Neutrophil (primary cell): Measurements from ENCODE around the gene MZB1.
A peak's percentile ranks its signal among the peaks of the same experiment; 100 is the strongest.

Experiments
- H3K27ac ChIP-seq: fragments of 200-600 bp; sonication (generic); 2 replicates; pipeline ENCODE4 v1.5.1; 2016; ENCODE audit warnings: mild to moderate bottlenecking, moderate library complexity
- H3K27me3 ChIP-seq: fragments of 200-600 bp; sonication (generic); 2 replicates; pipeline ENCODE4 v1.6.0; 2016; ENCODE audit warnings: mild to moderate bottlenecking
- H3K36me3 ChIP-seq: fragments of 200-600 bp; sonication (generic); 2 replicates; pipeline ENCODE4 v1.5.1; 2017
- H3K4me1 ChIP-seq, 2 experiments: fragments of 200-600 bp in 1 of 2; sonication (generic) in 1 of 2; 1 replicate in 1 of 2; 2 replicates in 1 of 2; pipeline versions ENCODE4 v1.5.1 to v1.6.1; 2013 to 2016; ENCODE audit warnings: low read depth in 1 of 2, low read length in 1 of 2, mild to moderate bottlenecking in 1 of 2, moderate library complexity in 1 of 2; ENCODE audit not compliant: control insufficient read depth in 1 of 2, insufficient read depth in 1 of 2
- H3K4me3 ChIP-seq, 2 experiments: fragments of 200-600 bp in 1 of 2; sonication (generic) in 1 of 2; 1 replicate in 1 of 2; 2 replicates in 1 of 2; pipeline ENCODE4 v1.5.1; 2013 to 2016; ENCODE audit warnings: low read depth in 1 of 2, low read length in 1 of 2, mild to moderate bottlenecking in 1 of 2, moderate library complexity in 1 of 2
- H3K9me3 ChIP-seq: fragments of 200-600 bp; sonication (generic); 2 replicates; pipeline ENCODE4 v1.5.1; 2016
- CTCF ChIP-seq: fragments of 200-600 bp; sonication (generic); IDR thresholded peaks from 2 replicates; pipeline ENCODE4 v1.5.1; 2016; ENCODE audit warnings: antibody characterized with exemption

The MZB1 gene

GRCh38 chr5:139430015-139430414 is 40.3 kb upstream of the MZB1 start:
- Histone ChIP-seq H3K27me3 (no peaks in the 10 kb centered on the region), H3K4me3 (no peak overlapping the region), H3K9me3 (no peaks in the 10 kb centered on the region), H3K36me3 (no peaks in the 10 kb centered on the region), H3K27ac (no peak overlapping the region), H3K4me1 (no peaks in the 10 kb centered on the region)
- no peak for TF ChIP-seq CTCF

GRCh38 chr5:139426203-139426885 is 36.6 kb upstream of the MZB1 start:
- H3K36me3 ChIP-seq: no peaks in the 10 kb centered on the region
- no peaks in the 10 kb centered on the region for H3K27me3 ChIP-seq
- no peaks in the 10 kb centered on the region for H3K9me3 ChIP-seq
- no peak for TF ChIP-seq CTCF
- no peaks in the 10 kb centered on the region for H3K4me1 ChIP-seq
- no peak overlapping the region for H3K27ac ChIP-seq
- H3K4me3 ChIP-seq: no peak overlapping the region

- H3K27me3 ChIP-seq: no peaks in the 10 kb centered on the region
- H3K27ac ChIP-seq: no peak overlapping the region
- H3K9me3 ChIP-seq: no peaks in the 10 kb centered on the region
- TF ChIP-seq CTCF: no peak
- no peaks in the 10 kb centered on the region for H3K36me3 ChIP-seq
- H3K4me1 ChIP-seq: no peaks in the 10 kb centered on the region
- H3K4me3 ChIP-seq: no peak overlapping the region
Observed at GRCh38 chr5:139425497-139425896, 35.8 kb upstream of the MZB1 start.

- Histone ChIP-seq H3K4me1 (no peaks in the 10 kb centered on the region), H3K4me3 (no peak overlapping the region), H3K9me3 (no peaks in the 10 kb centered on the region), H3K27me3 (no peaks in the 10 kb centered on the region), H3K36me3 (no peaks in the 10 kb centered on the region), H3K27ac (no peak overlapping the region)
- peak; percentile 83 for TF ChIP-seq CTCF
Observed at GRCh38 chr5:139422307-139422893, 32.7 kb upstream of the MZB1 start.

GRCh38 chr5:139419226-139420192 is 29.8 kb upstream of the MZB1 start:
- H3K27ac ChIP-seq: no peak overlapping the region
- no peaks in the 10 kb centered on the region for H3K27me3 ChIP-seq
- no peak for TF ChIP-seq CTCF
- H3K9me3 ChIP-seq: no peaks in the 10 kb centered on the region
- no peaks in the 10 kb centered on the region for H3K4me1 ChIP-seq
- no peak overlapping the region for H3K4me3 ChIP-seq
- no peaks in the 10 kb centered on the region for H3K36me3 ChIP-seq
